Astrocyte of the hippocampus (primary cell): ENCODE results near the gene JPH3.

Experiments used
- DNase-seq: peaks from one replicate; pipeline ENCODE4 v3.0.0; 2011; ENCODE audit warnings: low read depth, low spot score

JPH3 gene

DNA sequence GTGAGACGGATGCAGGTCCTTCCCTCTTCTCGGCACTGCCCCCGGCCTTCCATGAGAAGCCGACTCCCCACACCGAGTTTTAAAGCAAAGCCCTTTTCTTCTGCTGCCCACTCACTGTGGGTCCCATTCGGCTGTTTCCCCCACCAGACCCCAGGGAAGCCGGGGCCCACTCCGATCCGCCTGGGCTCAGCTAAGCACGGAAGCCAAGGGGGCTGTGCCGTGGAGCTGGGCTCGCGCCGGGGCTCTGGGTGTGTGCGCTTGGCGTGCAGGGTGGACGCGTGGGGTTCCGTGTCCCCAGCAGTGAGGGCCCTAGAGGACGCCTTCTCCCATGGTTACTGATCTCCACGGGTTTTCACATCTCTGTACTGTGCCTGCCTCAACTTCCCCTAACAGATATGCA is 94.9 kb downstream of the JPH3 start:
- no peak for DNase-seq

- no peak for DNase-seq
Measured at GRCh38 chr16:87697792-87698191, 95.5 kb downstream of the JPH3 start.

- DNase-seq: no peak
Measured at GRCh38 chr16:87698241-87698640, 95.9 kb downstream of the JPH3 start.

GRCh38 chr16:87698676-87699199 is 96.4 kb downstream of the JPH3 start:
- no peak for DNase-seq

GRCh38 chr16:87700406-87701077 is 98.2 kb downstream of the JPH3 start:
- DNase-seq: no peak

GRCh38 chr16:87701078-87701460 is 98.8 kb downstream of the JPH3 start:
- DNase-seq: no peak

DNA sequence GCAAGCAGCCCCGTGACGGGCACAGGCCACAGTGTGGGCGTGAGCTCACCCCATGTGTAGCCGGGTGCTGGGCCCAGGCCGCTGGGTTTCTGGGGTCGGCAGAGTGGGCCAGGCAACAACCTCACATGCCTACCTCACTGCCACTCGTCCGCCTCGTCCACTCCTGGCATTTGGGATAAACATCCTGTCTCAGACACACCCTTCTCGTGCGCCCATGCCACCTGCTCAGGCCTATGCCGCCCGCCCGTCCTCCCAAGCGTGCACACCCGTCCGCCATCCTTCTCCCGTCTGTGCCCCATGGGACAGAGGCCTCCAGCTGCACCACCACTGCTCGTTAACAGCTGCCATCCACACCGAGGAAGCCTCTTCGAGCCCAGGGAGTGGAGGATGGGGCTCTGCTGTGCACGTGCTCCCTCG is 99.2 kb downstream of the JPH3 start:
- DNase-seq: no peak

GRCh38 chr16:87702325-87702811 is 100.1 kb downstream of the JPH3 start:
- DNase-seq: peak; percentile 41

DNA sequence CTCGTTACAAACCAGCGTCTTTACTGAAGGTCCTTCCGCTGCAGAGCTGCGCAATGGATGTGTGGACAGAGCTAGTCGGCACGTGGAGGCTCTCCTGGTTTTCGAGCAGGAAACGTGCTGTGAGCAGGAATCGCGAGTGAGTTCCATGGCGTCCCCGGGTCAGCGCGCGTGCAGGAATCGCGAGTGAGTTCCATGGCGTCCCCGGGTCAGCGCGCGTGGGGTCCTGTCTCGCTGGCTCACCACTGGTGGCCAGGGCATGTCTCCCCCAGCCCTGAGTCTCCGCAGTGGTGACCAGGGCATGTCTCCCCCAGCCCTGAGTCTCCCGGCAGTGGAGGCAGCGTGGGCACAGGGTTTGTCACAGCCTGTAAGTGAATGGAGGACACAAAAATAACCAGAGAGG is 100.8 kb downstream of the JPH3 start:
- DNase-seq: no peak

GRCh38 chr16:87703835-87704375 is 101.6 kb downstream of the JPH3 start:
- no peak for DNase-seq

- peak; percentile 22 for DNase-seq
Measured at GRCh38 chr16:87704754-87705353, 102.5 kb downstream of the JPH3 start.

DNA sequence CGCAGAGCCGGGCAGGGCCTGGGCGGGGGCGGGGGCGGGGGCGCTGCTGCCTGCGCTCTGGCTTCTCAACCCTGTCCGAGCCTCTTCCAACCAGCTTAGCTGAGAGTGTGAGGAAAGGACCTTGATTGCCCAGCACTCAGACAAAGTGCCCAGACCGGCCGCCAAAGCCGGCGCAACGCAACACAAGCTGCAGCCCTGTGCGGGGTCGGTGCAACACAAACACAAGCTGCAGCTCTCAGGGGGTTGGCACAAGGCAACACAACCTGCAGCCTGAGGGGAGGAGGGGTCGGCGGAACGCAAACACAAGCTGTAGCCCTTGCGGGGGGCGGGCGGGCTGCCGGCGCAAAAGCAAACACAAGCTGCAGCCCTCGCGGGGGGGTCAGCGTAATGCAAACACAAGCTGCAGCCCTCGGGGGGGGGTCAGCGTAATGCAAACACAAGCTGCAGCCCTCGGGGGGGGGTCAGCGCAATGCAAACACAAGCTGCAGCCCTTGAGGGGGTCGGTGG is 103.5 kb downstream of the JPH3 start:
- peak; percentile 33 for DNase-seq

DNA sequence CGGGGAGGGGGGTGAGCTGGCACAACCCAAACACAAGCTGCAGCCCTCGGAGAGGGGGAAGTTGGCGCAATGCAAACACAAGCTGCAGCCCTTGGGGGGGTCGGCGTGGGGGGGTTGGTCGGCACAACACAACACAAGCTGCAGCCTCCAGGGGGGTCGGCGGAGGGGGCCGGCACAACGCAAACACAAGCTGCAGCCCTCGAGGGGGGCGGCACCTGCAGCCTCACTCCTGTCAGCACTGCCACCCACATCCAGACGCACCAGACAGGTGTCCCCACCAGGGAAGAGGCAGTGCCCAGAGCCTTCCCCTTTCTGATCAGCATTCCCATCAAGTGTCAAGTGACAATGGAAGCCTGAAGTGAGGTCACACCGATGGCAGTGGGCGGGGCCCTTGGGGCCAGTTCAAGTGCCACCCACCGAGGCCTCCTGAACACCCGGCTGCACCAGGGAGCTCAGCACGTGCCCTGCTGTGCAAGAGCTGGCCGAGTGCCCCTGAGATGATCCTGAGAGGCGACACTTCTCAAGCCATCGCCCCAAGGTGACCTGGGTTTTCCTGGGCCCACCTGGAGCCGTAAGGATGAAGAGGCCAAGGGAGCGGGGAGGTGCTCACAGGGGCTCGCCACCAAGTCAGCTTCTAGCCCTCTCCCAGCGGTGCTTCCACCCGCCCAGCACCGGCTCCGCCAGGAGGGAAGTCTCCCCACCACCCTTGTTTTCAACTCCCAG is 104.1 kb downstream of the JPH3 start:
- DNase-seq: no peak

- no peak for DNase-seq
Measured at GRCh38 chr16:87707097-87707496, 104.8 kb downstream of the JPH3 start.

GRCh38 chr16:87707714-87708580 is 105.6 kb downstream of the JPH3 start:
- DNase-seq: no peak

DNA sequence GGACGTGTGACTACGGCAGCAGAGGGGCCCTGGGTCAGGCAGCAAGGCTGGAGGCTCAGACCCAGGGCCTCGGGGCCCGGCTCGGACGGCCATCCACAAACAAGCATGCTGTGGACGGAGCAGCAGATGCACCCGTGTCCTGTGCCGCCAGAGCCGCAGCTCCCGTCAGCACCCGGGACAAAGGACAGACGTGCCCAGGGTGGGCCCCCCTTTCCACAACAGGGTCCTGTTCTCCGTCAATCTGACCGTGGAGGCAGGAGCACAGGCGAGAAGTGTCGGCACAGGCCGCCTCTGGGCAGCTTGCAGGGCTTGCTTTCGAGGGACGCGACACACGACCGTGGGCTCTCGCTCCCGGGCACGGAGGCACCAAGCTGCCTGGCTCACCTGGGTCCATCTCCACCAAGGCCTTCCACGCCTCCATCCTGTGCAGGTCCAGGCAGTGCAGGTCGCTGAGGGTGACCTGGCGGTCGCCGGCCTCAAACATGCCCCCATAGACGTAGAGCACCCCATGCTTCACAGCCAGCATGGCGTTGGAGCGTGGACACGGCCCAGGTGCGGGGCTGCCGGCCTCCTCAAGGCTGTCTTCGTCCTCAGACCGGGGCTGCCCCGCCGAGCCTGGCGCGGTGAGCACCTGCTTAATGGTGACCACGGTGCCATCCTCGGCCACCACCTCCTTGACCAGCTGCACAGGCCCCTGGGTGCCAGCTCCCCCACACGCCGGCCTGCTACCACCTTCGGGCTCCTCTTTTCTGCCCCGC is 106.8 kb downstream of the JPH3 start:
- DNase-seq: no peak

DNA sequence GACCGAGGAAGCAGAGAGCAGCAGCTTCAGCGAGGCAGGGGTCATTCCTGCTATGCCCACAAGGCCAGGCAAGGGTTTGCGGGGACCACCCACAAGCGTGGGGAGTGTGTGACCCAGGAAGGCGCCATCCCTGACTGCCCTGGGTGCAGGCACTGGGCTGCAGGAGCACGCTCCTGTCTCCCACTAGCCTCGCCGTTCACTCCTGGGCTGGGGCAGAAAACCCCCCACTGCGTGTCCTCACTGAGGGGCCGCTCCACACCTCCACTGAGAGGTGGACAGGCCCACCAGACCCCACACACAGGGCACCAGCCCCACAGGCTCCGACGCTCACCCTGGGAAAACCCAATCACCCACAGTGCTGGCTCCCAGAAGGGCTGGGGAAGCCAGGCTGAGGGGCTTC is 107.4 kb downstream of the JPH3 start:
- DNase-seq: no peak

DNA sequence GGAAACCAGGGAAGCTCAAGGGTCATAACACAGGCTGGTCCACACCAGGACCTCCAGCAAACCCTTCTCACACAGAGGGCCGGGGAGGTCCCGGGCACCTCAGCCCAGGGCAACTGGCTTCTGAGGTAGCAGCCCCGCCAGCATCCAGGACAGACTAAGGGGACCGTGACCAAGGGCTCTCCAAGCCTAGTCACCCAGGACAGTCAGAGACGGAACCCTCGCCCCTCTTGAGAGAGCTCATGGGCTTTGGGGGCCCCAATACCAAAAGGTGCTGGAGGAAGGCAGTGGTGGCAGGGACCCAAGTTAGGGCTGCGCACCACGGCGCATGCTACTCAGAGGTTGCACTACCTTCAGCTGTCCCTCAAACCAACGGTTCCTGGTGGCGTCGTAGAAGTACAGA is 108.6 kb downstream of the JPH3 start:
- no peak for DNase-seq

GRCh38 chr16:87712184-87712762 is 110.0 kb downstream of the JPH3 start:
- no peak for DNase-seq
